Right renal pelvis (tissue), 4 donors: ENCODE results near the gene RPRD1B. TPM values are rescaled to one million over a fixed set of nuclear protein-coding genes. Genes with fewer than 3 reads are reported as not detected.
A peak's percentile ranks its signal among the peaks of the same experiment; 100 is the strongest.
"Not testable (repeated sequence)": the region's sequence is repeated elsewhere in the genome, so short reads cannot be mapped to it uniquely, and the experiment has no call there.

Experiments used
- DNase-seq, 4 donors: peaks; one replicate each; pipeline ENCODE4 v3.0.0-alpha.2; 2013; ENCODE audit warnings: low read depth in 4 of 4, low spot score in 3 of 4, missing footprints in 1 of 4
- polyA plus RNA-seq, 4 donors: library from polyadenylated mRNA; unstranded; fragments of 120-200 nt; gene quantifications; one replicate each; pipeline ENCODE4 v1.2.1, GENCODE V29; 2013; ENCODE audit not compliant: insufficient read length in 4 of 4

RPRD1B gene
- polyA plus RNA-seq, 4 donors = 34.3 to 42.6 (median 39.3) TPM

DNA sequence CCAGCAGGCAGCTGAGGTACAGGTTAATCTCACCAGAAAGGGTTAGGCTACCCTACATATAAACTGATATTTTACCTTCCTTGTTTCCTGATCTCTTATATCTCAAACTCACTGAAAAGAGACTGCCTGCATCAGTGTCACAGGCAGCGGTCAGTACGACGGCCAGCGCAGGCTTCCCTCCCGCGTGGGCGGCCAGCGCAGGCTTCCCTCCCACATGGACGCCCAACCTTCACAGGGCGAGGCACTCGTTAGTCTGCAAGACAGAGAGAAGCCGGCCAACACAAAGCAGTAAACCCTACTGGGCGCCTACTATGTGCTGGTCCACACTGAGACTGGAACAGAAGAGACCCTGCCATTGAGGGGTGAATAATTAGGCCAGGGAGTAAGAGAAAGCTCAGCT, 33.3 kb upstream of the RPRD1B start:
- DNase-seq = no peak

DNA sequence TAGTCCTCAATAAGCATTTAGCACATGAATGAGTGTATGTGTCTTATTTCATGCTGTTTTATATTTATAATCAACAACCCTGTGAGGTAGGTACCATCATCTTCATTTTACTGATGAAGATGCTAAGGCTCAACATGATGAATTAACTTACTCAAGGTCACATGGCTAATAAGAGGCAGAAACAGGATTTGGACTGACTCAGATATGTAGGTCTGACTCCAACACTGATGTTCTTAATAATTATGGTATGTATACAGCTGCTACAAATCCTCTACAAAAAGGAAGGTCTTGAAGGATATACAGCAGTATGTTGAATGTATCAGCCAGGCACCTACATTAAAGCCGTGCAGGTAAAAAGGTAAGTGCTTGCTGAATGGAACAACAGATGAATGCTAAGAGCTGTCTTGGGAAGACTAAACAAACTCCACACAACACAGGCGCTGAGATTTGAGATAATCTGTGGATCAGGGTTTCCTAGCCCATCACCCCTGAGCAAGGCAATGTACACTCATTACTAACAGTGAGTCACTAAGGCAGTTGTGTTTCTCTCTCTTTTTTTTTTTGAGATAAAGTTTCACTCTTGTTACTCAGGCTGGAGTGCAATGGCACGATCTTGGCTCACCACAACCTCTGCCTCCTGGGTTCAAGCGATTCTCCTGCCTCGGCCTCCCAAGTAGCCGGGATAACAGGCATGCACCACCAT, 32.2 kb upstream of the RPRD1B start:
- DNase-seq = no peak

DNA sequence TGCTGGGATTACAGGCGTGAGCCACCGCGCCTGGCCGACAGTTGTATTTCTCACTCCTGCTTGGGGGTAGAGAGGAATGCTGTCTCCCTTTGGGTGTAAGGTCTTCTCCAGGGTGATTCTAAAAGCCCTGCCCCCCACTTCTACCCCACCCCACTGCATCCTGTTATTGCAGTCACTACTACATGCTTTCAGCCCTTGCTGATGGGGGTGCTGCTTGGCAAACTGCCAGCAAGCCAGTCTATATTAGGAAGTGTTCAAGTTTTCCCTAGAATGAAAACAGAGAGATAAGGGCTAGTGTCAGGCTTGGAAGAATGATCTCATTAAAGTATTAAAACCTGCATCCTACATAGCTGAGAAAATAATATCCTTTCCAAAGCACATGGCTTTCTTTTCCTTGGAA, 31.6 kb upstream of the RPRD1B start:
- DNase-seq = no peak

DNA sequence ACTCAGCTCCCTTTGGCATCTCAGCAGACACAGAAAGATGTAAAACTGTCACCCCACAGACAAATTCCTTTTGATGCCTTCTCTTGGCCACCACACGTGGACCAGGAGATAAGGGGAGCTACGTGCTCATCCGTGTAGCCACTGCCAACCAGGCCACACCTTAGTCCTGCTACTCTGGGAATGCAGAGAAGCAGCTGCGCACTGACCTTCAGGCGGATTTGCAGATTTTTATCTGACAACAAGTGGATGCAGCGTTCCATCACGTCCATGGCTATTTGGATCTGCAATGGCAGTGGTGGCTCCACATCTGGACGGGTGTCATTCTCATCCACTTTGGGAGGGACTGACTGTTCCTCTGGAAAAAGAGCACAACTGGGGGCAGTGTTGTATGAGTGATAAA, 31.1 kb upstream of the RPRD1B start:
- no peak for DNase-seq

DNA sequence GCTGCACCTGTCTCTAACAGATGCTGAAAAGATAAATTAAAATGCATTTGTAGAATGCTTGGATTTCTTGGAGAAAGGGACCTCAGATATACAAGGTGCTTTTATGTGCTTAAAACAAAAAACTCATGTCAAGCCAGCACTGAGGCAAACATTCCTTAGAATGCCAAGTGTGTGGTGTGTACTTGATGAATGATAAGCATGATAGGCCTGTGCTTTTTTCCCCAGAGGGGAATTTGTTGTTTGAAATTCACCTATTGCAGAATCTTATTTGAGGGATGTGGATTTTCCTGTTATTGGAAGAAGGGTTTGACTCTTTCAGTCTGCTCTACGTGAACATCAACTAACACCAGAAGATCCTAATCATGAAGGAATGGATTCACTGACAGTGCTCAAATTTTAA, 29.1 kb upstream of the RPRD1B start:
- no peak for DNase-seq

DNA sequence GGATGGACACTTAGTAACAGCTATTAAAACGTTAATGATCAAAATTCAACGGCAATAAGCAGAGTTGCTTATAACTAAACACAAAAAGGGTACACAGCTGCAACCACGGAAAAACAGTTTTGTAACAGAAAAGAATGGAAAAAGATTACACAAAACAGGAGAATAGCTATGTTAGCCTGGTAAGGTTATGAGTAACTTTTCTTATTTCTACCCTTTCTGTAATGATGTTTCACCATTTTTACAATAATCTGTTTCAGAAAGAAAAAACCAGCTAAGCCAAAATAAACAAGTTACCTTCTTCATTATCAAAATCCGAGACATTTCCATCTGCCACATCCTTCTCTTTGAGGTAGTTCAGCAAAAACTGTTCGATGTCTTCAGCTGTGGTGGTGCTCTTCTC, 27.6 kb upstream of the RPRD1B start:
- no peak for DNase-seq

DNA sequence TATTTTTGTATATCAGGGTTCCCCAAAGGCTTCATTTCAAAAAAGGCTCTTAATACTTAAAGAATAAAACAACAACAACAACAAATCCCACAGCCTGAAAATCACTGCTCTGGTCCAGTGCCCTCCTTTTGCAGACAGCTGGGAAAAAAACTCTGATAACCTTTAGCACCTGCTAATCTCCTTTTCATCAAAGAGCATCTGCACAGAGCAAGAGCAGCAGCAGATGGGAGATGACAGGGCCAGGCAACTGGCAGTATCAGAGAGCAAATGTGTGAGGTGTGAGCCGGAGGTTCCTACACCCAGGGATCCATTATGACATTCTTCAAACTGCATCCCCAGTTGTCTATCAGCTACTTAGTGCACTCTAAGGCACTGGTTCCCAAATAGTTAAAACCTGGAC, 26.0 kb upstream of the RPRD1B start:
- DNase-seq = no peak

DNA sequence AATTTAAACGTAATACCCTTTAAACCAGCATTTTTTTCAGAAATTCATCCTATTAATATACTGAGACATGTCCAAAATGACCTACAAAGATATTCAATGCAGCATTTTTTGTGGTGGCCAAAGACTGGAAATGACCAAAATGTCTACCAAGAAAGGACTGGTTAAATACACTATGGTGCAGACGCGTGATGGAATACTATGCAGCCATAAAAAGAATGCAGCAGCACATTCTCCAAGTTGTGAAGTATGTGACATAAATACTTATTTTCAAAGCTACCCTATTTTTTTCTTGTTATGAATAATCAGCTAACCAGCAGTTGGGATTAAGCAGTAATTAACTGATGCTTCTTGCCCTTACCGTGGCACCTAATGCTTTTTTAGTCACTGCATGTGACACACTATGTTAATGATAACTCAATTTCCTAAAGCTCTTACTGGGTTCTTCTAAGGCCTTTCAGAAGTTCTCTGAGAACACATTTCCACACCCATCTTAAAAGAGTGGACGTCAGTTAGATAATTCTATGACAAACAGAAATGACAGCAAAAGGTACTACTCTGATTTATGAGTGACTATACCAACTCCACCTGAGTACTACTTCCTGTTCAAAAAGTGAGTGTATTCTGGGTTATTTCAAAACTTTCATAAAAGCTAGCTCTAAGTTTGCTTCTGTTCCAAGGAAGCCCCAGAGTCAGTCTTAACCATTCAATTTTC, 25.2 kb upstream of the RPRD1B start:
- DNase-seq = no peak

DNA sequence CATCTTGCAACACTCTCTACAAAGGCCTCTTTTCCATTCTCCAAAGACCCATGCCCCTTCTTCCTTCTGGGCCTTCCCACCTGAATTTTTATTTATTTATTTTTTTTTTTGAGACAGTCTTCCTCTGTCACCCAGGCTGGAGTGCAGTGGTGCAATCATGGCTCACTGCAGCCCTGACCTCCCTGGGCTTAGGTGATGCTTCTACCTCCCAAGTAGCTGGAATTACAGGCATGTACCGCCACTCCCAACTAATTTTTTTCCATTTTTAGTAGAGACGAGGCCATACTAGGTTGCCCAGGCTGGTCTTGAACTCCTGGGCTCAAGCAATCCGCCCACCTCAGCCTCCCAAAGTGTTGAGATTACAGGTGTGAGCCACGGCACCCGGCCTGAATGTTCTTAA, 24.1 kb upstream of the RPRD1B start:
- not testable (repeated sequence) for DNase-seq

DNA sequence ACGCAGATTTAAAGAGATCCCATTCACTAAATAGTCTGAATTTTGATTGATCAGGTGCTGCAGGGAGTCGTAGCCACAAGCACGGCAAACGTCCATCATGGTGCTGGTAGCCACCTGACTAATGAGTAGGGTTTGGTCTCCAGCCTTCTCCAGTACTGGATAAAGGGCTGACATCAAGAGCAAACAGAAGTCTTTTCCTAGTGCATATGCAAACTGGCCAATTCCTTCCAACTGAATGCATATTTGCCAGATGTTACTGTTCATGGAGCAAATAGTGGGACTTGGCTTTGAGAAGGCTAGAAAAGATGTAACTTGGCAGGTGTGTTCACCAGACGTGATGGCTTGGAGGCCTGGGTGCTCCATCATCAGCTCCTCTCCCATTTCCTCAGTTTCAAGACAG, 21.9 kb upstream of the RPRD1B start:
- DNase-seq = no peak

DNA sequence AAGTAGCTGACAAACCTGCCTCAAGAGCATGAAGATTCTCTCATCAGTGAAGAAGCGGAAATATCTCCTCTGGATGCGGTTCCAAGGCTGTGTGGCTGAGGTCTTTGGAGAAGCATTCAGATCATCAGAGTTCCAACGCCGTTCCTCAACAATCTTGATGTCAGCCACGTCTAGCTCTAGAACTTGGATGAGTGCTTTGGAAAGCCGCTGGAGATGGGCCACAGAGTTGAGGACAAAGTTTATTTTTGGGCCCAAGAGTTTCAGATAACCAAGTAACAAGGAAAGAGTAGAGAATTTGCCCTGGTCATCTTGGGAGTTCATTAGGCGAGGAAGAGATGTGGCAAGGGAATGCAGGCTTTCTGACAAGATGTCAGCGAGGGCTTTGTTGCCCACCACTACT, 21.2 kb upstream of the RPRD1B start:
- no peak for DNase-seq

DNA sequence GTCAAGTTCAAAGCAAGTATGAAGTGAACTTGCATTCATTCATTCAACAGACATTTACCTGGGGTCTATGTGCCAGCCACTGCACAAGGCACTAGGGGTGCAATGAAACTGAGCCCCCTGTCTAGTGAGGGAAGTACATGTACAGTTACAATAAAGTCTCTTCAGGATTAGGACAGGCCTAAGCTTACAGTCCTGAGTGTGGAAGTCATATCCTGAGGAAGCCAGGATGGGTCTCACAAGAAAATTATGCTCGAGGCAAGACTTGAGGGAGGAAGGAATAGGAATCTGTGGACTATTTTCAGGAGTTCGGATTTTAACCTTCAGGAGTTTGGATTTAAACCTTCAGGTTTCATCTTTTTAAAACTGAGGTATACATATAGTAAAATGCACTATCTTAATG, 19.7 kb upstream of the RPRD1B start:
- no peak for DNase-seq

DNA sequence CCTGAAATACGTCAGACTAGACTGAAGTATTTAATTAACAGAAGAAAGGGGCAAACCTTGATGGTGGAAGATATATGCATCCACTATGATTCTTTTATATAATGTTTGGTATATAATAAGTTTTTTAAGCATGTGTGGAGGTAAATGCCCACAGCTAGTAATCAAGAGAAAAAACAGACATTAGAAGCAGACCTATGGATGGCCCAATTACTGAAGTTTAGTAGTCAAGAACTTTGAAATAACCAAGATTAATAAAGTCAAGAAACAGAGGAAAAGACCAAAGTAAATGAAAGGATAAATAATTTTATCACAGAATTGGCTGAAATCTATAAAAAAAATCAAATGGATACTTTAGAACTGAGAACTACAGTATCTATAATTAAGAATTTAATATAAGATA, 15.6 kb upstream of the RPRD1B start:
- no peak for DNase-seq

DNA sequence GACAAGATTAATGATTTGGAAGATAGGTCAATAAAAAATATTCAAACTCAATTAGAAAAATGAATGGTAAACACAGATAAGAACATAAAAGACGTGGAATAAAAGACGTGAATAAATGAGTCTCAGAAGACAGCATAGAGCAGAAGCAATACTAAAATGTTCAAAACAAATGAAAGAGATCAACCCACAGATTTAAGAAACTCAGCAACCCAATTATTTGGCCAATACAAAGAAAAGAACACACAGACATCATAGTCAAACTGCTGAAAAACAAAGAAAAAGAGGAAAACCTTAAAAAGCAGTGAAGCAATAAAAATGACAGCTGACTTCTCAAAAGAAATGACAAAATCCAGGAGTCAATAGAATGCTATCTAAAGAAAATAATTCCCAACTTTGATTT, 15.2 kb upstream of the RPRD1B start:
- DNase-seq = no peak

DNA sequence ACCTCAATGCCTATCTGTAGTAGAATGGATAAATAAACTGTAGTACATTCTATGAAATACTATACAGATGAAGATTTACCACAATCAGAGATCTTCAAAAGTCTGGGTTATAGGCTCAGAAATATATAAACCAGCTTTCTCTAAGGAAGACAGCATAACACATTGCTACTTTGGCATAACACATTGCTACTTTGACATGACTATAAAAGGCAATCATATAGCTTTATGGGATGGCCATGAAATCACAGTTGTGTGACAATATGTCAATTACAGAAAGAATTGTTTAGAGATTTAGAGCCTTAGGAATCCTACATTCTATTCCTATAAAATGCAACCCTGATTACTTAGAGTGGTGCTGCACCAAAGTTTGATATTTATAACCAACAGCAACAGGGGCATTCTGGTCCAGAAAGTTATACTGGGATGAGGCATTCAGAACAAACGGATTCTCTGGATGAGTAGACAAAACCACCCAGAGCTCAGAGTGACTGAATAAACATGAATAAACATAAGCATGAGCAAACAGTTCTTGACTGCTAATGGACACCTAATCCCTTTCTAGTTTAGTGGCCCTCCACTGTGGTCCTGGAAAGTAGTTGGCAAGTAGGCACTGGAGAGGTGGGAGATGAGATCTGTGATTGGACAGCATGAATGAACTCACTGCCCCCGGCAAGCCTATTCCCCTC, 12.3 kb upstream of the RPRD1B start:
- DNase-seq = no peak

DNA sequence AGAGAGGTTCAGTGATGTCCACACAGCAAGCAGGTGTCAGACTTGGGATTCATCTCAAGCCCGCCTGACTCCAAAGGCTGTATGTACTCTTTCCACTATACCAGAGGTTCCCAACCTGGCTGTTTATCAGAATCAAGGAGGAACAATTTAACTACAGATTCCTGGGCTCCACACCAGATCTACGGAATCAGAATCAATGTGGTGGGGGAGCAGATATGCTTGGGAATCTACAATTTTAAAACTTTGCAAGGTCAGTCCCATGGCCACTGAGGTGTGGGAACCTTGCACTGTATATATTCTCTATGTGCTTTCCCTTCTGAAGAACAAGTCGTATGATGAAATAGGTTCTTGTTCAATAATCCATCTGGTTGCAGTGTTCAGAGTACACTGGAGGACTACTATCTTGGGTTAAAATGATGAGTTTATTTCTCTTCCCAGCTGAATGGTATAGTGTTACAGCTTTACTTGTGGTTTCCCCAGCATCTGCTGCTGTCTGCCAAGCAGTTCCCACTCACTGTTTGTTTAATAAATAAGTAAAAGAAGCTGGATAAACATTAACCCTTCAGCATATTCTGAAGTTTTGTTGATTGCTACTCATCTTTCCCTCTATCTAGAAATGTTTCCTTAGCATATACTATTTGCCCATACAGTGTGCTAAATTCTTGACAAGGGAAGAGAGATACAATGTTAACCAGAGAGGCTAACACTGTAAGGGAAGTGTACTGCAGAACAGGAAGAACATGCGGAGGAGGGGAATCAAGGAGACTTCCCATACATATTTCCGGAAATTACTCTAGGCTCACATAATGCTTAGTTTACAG, 10.2 kb upstream of the RPRD1B start:
- DNase-seq = peak in 1 of 4 donors; percentile 12

DNA sequence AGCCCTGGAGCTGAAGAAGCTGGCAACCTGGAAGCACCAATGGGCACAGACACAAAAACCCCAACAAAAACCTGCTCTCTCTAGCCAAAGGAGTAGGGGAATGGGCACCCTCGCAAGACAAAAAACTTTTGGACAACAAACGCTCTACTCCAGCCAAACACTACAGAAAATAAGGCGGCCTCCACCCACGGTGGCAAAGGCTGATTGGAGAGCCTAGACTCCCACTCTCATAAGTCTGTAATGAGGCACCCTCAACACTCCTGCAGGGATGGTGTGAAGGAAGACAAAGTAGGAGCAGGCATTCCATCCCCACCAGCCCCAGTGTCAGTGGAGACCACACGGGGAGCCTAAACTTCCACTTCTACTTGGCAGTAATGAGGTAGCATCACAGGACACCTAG, 9.1 kb upstream of the RPRD1B start:
- DNase-seq = no peak

DNA sequence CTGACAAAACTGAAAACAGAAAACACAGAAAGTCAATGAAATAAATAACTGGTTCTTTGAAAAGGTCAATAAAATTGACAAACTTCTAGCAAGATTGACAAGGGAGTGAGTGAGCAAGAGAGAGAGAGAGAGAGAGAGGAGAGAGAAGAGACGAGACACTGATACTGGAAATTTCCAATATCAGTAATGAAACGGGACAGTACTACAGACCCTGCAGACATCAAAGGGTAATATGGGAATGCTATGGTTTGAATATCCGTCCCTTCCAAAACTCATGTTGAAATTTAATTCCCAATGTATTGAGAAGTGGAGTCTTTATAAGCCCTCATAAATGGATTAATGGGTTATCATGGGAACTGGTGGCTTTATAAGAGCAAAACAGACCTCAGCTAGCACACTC, 4.1 kb upstream of the RPRD1B start:
- DNase-seq = no peak

DNA sequence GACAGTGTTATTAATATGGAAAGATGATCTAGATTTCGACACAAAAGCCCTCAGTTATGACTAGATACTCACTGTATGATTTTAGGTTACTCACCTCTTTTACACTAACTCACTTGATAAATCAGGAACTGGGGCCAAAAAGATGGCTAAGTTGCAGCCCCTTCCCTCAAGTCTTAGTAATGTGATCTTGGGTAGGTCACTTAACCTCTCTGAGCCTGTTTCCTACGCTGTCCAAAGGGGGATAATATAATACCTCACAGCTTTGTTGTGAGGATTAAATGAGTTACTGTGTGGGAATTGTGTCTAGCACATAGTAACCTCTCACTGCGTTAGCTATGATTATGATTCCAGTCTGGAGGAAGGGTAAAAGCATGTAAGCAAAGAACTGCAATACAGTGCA, 1.6 kb upstream of the RPRD1B start:
- DNase-seq = no peak

DNA sequence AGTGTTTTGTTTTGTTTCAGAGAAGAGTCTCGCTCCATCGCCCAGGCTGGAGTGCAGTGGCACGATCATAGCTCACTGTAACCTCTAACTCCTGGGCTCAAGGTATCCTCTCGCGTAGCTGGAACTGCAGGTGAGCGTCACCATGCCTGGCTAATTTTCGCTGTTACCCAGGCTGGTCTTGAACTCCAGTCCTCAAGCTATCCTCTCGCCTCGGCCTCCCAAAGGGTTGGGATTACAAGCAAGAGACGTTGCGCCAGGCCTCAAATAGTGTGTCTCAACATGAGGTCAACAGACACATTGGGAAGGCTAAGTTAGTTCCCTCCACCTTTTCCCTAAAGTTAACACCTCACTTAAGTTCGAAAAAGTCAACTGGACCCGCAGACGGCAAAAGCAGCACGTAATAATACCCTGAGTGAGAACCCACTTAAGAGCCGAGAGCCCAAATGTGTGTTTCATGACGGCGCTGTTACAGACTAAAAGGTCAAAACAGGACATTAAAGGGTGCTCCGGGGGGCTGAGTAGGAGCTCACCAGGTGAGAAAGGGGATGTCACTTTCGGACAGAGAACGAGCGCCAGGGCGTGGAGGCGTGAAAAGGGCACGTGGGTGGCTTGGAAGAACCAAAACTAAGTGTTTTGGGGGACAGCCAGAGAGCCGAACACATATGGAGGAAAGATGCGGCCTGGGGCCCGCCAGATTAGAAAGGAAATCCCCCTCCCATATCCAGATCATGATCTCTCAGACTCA, 789 bp upstream of the RPRD1B start:
- DNase-seq = no peak
